GM13976 (cell line): Measurements from ENCODE around the gene STX1A.
"Not testable (repeated sequence)": the region's sequence is repeated elsewhere in the genome, so short reads cannot be mapped to it uniquely, and the experiment has no call there.

Source experiments
- DNase-seq: peaks from one replicate; pipeline ENCODE4 v3.0.0; 2012; ENCODE audit warnings: low spot score
- CTCF ChIP-seq: IDR thresholded peaks from 2 replicates; pipeline ENCODE4 v1.5.1; 2012; ENCODE audit warnings: borderline replicate concordance, mild to moderate bottlenecking; ENCODE audit not compliant: insufficient read depth; ENCODE audit errors: extremely low read depth, missing control alignments, control extremely low read depth
- in situ Hi-C: fragments of 300-500 bp; cut with MboI; formaldehyde crosslinking; loops from one replicate; pipeline ENCODE4 v1.12.0; 2022; ENCODE audit warnings: low sequenced_read_pairs, mixed read lengths, inconsistent platforms; ENCODE audit not compliant: unreplicated experiment

The STX1A gene

GRCh38 chr7:73727952-73728351, 8.5 kb upstream of the STX1A start:
- in situ Hi-C loops, result no loop called here
- no peak for DNase-seq
- no peak for TF ChIP-seq CTCF

GRCh38 chr7:73726083-73726466, 6.6 kb upstream of the STX1A start:
- no peak for TF ChIP-seq CTCF
- in situ Hi-C loops, result no loop called here
- no peak for DNase-seq

- DNase-seq, result no peak
- in situ Hi-C loops, result no loop called here
- no peak for TF ChIP-seq CTCF
These were observed 4.3 kb upstream of the STX1A start for GRCh38 chr7:73723813-73724212.

GRCh38 chr7:73722785-73723184, 3.3 kb upstream of the STX1A start:
- in situ Hi-C loops, result no loop called here
- no peak for TF ChIP-seq CTCF
- no peak for DNase-seq

- DNase-seq, in situ Hi-C loops: not testable (repeated sequence)
These were observed 2.7 kb upstream of the STX1A start for GRCh38 chr7:73722182-73722581.

- TF ChIP-seq CTCF, result no peak
- in situ Hi-C loops, result no loop called here
- DNase-seq, result no peak
These were observed 1.9 kb upstream of the STX1A start for GRCh38 chr7:73721377-73721817.

GRCh38 chr7:73720443-73720842, 974 bp upstream of the STX1A start:
- DNase-seq, in situ Hi-C loops: not testable (repeated sequence)

GRCh38 chr7:73719806-73720169, 319 bp upstream of the STX1A start:
- DNase-seq, result no peak
- in situ Hi-C loops, result loop anchor here (10.0 kb wide), 1 partner anchor 105 kb away; no protein-coding TSS in a partner anchor
- TF ChIP-seq CTCF, result no peak
